K562 (cell line): ENCODE data around the gene APLNR. TPM values are rescaled to one million over a fixed set of nuclear protein-coding genes. Genes with fewer than 3 reads are reported as not detected.

Experiments used
- ATAC-seq: fragments of 200-7000 bp; cut with Tn5 transposase; 3 replicates; pipeline ENCODE4 v1.9.1; 2020; ENCODE audit warnings: moderate library complexity
- BruUV-seq: library from RNA; stranded (reverse); fragments of 400-500 nt; replicated peaks from 2 replicates; lab custom pipeline; 2021; lab: Mats Ljungman, UMichigan
- CTCF ChIA-PET: fragments of 300-600 bp; formaldehyde crosslinking; extraction: SDS; loops from one replicate; lab custom pipeline; 2021; ENCODE audit warnings: low intra/inter-chr PET ratio; lab: Yijun Ruan, JAX
- POLR2A ChIA-PET: fragments of 300-600, 350-650 bp; sonication (Branson Sonifier 250); formaldehyde crosslinking; extraction: SDS; loops from one replicate; lab custom pipeline; 2021; ENCODE audit warnings: antibody characterized with exemption, inconsistent platforms; lab: Yijun Ruan, JAX
- DNase-seq, 4 experiments: peaks; one replicate each; pipeline versions ENCODE4 v3.0.0 to v3.0.0-alpha.2; 2011 to 2018; ENCODE audit warnings: low spot score in 3 of 4, mixed read lengths in 3 of 4; ENCODE audit errors: extremely low read depth in 1 of 4
- FAIRE-seq: peaks from 2 replicates; lab custom pipeline; 2011; peaks lifted over from hg19 to GRCh38; lab: Jason Lieb, UNC
- H2AFZ ChIP-seq: 2 replicates; pipeline ENCODE4 v1.6.0; 2011; ENCODE audit warnings: low read depth, low read length, control low read depth, inconsistent platforms
- H3K27ac ChIP-seq: fragments of 200-600 bp; 3 replicates; pipeline ENCODE4 v1.8.0; 2011; ENCODE audit warnings: low read depth, mild to moderate bottlenecking, control low read depth, inconsistent platforms, low read length, moderate library complexity, mixed read lengths; ENCODE audit errors: extremely low read depth
- H3K27me3 ChIP-seq, 2 experiments: fragments of 300-600 bp in 1 of 2; 2 replicates in 1 of 2; 3 replicates in 1 of 2; pipeline versions ENCODE4 v1.6.0 to v1.8.0; 2011; ENCODE audit warnings: inconsistent platforms in 2 of 2, low read length in 2 of 2, mild to moderate bottlenecking in 1 of 2, mixed read lengths in 1 of 2, moderate library complexity in 1 of 2; ENCODE audit not compliant: control insufficient read depth in 2 of 2, insufficient read depth in 2 of 2
- H3K36me3 ChIP-seq: fragments of 300-600 bp; 3 replicates; pipeline ENCODE4 v1.8.0; 2011; ENCODE audit warnings: mild to moderate bottlenecking, low read length, inconsistent platforms; ENCODE audit not compliant: control insufficient read depth, insufficient read depth
- H3K4me1 ChIP-seq, 2 experiments: fragments of 200-600 bp in 1 of 2; replicated peaks in 1 of 2; 2 replicates in 1 of 2; 3 replicates in 1 of 2; pipeline versions ENCODE4 v1.5.1 to v1.8.0; 2011; ENCODE audit warnings: inconsistent platforms in 2 of 2, low read length in 2 of 2, mild to moderate bottlenecking in 1 of 2, mixed read lengths in 1 of 2, moderate library complexity in 1 of 2; ENCODE audit not compliant: control insufficient read depth in 2 of 2, insufficient read depth in 2 of 2
- H3K4me2 ChIP-seq: 2 replicates; pipeline ENCODE4 v1.6.1; 2011; ENCODE audit warnings: low read length, control low read depth, inconsistent platforms, mixed read lengths; ENCODE audit not compliant: insufficient read depth
- H3K4me3 ChIP-seq: fragments of 200-600 bp; sonication (generic), shearing (Covaris generic); 2 replicates; pipeline ENCODE4 v1.5.1; 2016; ENCODE audit warnings: control low read depth, inconsistent platforms
- H3K79me2 ChIP-seq: fragments of 200-600 bp; 3 replicates; pipeline ENCODE4 v1.8.0; 2011; ENCODE audit warnings: low read length, inconsistent platforms; ENCODE audit not compliant: control insufficient read depth, insufficient read depth
- H3K9ac ChIP-seq, 2 experiments: 2 replicates each; pipeline versions ENCODE4 v1.6.0 to v1.6.1; 2011; ENCODE audit warnings: low read depth in 2 of 2, low read length in 2 of 2, control low read depth in 1 of 2, inconsistent platforms in 1 of 2, mild to moderate bottlenecking in 1 of 2, mixed read lengths in 1 of 2; ENCODE audit not compliant: insufficient read depth in 1 of 2
- H3K9me1 ChIP-seq: one replicate; pipeline ENCODE4 v1.6.0; 2011; ENCODE audit warnings: inconsistent platforms, mild to moderate bottlenecking, low read length, moderate library complexity; ENCODE audit not compliant: control insufficient read depth, insufficient read depth
- H3K9me3 ChIP-seq: replicated peaks from 2 replicates; pipeline ENCODE4 v1.5.1; 2011; ENCODE audit warnings: low read depth, low read length, inconsistent platforms; ENCODE audit not compliant: control insufficient read depth, insufficient read depth
- H4K20me1 ChIP-seq: replicated peaks from 2 replicates; pipeline ENCODE4 v1.6.1; 2011; ENCODE audit warnings: low read length, inconsistent platforms, mixed read lengths; ENCODE audit not compliant: control insufficient read depth, insufficient read depth
- ATF3 ChIP-seq, 2 experiments: fragments of 450-650 bp in 1 of 2; sonication (generic) in 1 of 2; formaldehyde crosslinking in 1 of 2; IDR thresholded peaks in 1 of 2; conservative IDR thresholded peaks in 1 of 2; 2 replicates each; pipeline versions ENCODE4 v1.6.1 to v1.8.1; 2016 to 2023; ENCODE audit warnings: mild to moderate bottlenecking in 2 of 2, moderate library complexity in 2 of 2, inconsistent platforms in 1 of 2, missing genetic modification reagents in 1 of 2
- GTF2E2 ChIP-seq: fragments of 200-800 bp; sonication (Bioruptor generic); IDR thresholded peaks from 2 replicates; pipeline ENCODE4 v1.6.1; 2016; ENCODE audit warnings: missing genetic modification characterization, missing compliant biosample characterization
- MITF ChIP-seq: IDR thresholded peaks from 2 replicates; pipeline ENCODE4 v1.6.1; 2014; ENCODE audit warnings: antibody characterized with exemption
- PURB ChIP-seq: sonication (generic); formaldehyde crosslinking; IDR thresholded peaks from 2 replicates; pipeline ENCODE4 v1.9.0; 2021; ENCODE audit warnings: low read depth, mild to moderate bottlenecking, missing genetic modification reagents
- SREBF2 ChIP-seq: sonication (generic); formaldehyde crosslinking; IDR thresholded peaks from 2 replicates; pipeline ENCODE4 v1.4.0; 2020; ENCODE audit warnings: mild to moderate bottlenecking, missing genetic modification reagents
- STAG1 ChIP-seq: sonication (generic); formaldehyde crosslinking; IDR thresholded peaks from 2 replicates; pipeline ENCODE4 v1.5.0; 2020; ENCODE audit warnings: missing genetic modification reagents, borderline replicate concordance
- STAT6 ChIP-seq: sonication (generic); formaldehyde crosslinking; IDR thresholded peaks from 2 replicates; pipeline ENCODE4 v1.8.1; 2023; ENCODE audit warnings: mild to moderate bottlenecking, missing genetic modification reagents
- ZBTB1 ChIP-seq: sonication (generic); formaldehyde crosslinking; IDR thresholded peaks from 2 replicates; pipeline ENCODE4 v1.8.1; 2023; ENCODE audit warnings: missing genetic modification reagents, low read depth, mild to moderate bottlenecking, borderline replicate concordance
- ZNF175 ChIP-seq: fragments of 200-800 bp; sonication (Bioruptor generic); IDR thresholded peaks from 2 replicates; pipeline ENCODE4 v1.6.1; 2016; ENCODE audit warnings: low read depth, mild to moderate bottlenecking, missing genetic modification characterization, missing compliant biosample characterization
- ZNF354B ChIP-seq: fragments of 250-450 bp; sonication (Bioruptor Pico); IDR thresholded peaks from 2 replicates; pipeline ENCODE4 v1.4.0; 2020
- ZNF444 ChIP-seq: fragments of 250-450 bp; sonication (Bioruptor Pico); IDR thresholded peaks from 2 replicates; pipeline ENCODE4 v1.4.0; 2020; ENCODE audit warnings: mild to moderate bottlenecking, moderate library complexity
- ZNF639 ChIP-seq, 2 experiments: fragments of 200-800 bp in 1 of 2; sonication (Bioruptor generic) in 1 of 2; sonication (generic) in 1 of 2; formaldehyde crosslinking in 1 of 2; IDR thresholded peaks in 1 of 2; conservative IDR thresholded peaks in 1 of 2; 2 replicates each; pipeline versions ENCODE4 v1.5.0 to v1.6.1; 2016 to 2020; ENCODE audit warnings: missing compliant biosample characterization in 1 of 2, missing genetic modification characterization in 1 of 2, missing genetic modification reagents in 1 of 2
- ZNF696 ChIP-seq: fragments of 250-450 bp; sonication (Bioruptor Pico); conservative IDR thresholded peaks from 2 replicates; pipeline ENCODE4 v1.4.0; 2020; ENCODE audit warnings: mild to moderate bottlenecking, moderate library complexity
- WGBS: fragments of 100-300 bp; shearing (Covaris generic); methylation state at CpG from one replicate; pipeline ENCODE4 v1.1.6; 2016; ENCODE audit warnings: low coverage, mixed read lengths; ENCODE audit not compliant: insufficient coverage; ENCODE audit errors: missing lambda C conversion rate; 5-methylcytosine and 5-hydroxymethylcytosine counted together
- in situ Hi-C: fragments of 300-500 bp; cut with MboI; formaldehyde crosslinking; loops from 4 replicates; pipeline ENCODE4 v1.15.0; 2018; ENCODE audit warnings: inconsistent platforms, mixed read lengths
- intact Hi-C: fragments of 100-400 bp; cut with micrococcal nuclease; formaldehyde crosslinking; loops from 2 replicates; pipeline ENCODE4 v1.14.2; 2022
- polyA plus RNA-seq, 8 experiments: library from polyadenylated mRNA; depleted of rRNA in 4 of 8; stranded (reverse) in 5 of 8; unstranded in 3 of 8; fragments of >200 nt; fragmentation: Nextera tagmentation in 2 of 8; fragmentation: Illumina TruSeq in 1 of 8; extraction: Ambion mirVana in 2 of 8; extraction: Trizol in 1 of 8; gene quantifications; 2 replicates each; pipeline versions ENCODE4 v1.2.1 to v1.2.3, GENCODE V29; 2011 to 2014; ENCODE audit warnings: inconsistent platforms in 1 of 8, missing spikeins in 1 of 8
- total RNA-seq, 7 experiments: library from RNA; depleted of rRNA in 6 of 7; stranded (reverse); fragments of >200 nt in 6 of 7; fragmentation: Illumina TruSeq in 2 of 7; extraction: Trizol in 2 of 7; gene quantifications; 2 replicates each; pipeline versions ENCODE4 v1.2.1 to v1.2.3, GENCODE V29; 2011 to 2021; ENCODE audit warnings: low replicate concordance in 1 of 7

APLNR gene
- total and polyA plus RNA-seq, 9 of the 15 experiments (the other 6 are each of a cell fraction or from before 2014, with no cell fraction given): 0.15 to 2.0 (median 0.65) TPM

GRCh38 chr11:57275582-57275981 lies 38.5 kb upstream of the APLNR start:
- no TSS peak for BruUV-seq
- no peak for ATAC-seq
- H2AFZ ChIP-seq: no peak overlapping the region
- DNase-seq: no peak
- no peak overlapping the region for H3K4me3 ChIP-seq
- H3K9me1 ChIP-seq: no peaks in the 10 kb centered on the region
- H3K4me2 ChIP-seq: no peak overlapping the region
- H3K4me1 ChIP-seq: peaks cover 0 to 14% of the 10 kb centered on the region in 2 experiments; a peak in 4 of 5 replicates
- no peaks in the 10 kb centered on the region for H3K79me2 ChIP-seq
- no peaks in the 10 kb centered on the region for H3K9me3 ChIP-seq
- intact Hi-C loops: loop anchor here (5.0 kb wide), 1 partner anchor 52 kb away; no protein-coding TSS in a partner anchor
- in situ Hi-C loops: no loop called here
- no peak for FAIRE-seq
- H3K36me3 ChIP-seq: no peaks in the 10 kb centered on the region
- POLR2A ChIA-PET: no interaction called here
- no peak overlapping the region for H3K9ac ChIP-seq
- H4K20me1 ChIP-seq: no peaks in the 10 kb centered on the region
- peaks cover 4 to 5% of the 10 kb centered on the region in 2 experiments; a peak in 2 of 5 replicates for H3K27me3 ChIP-seq
- CTCF ChIA-PET: no interaction called here
- WGBS: 0% methylated on average over 3 of the region's 3 CpGs
- H3K27ac ChIP-seq: no peak overlapping the region
- TF ChIP-seq GTF2E2 (tag): no peak
- no peak for TF ChIP-seq ZBTB1 (CRISPR knock-in tag)
- TF ChIP-seq STAG1: no peak
- TF ChIP-seq STAT6: no peak
- no peak for TF ChIP-seq MITF
- TF ChIP-seq ZNF639 (CRISPR knock-in tag; conservative IDR thresholded peaks at IDR 0.05 in 1 of 2, IDR thresholded peaks at IDR 0.05 in 1 of 2): no peak
- TF ChIP-seq SREBF2 (CRISPR knock-in tag): no peak
- no peak for TF ChIP-seq ZNF354B (CRISPR knock-in tag)
- no peak for TF ChIP-seq ZNF696 (CRISPR knock-in tag)
- no peak for TF ChIP-seq ZNF175
- TF ChIP-seq ATF3 (IDR thresholded peaks at IDR 0.05): no peak
- no peak for TF ChIP-seq ATF3 (CRISPR knock-in tag; conservative IDR thresholded peaks at IDR 0.05)
- no peak for TF ChIP-seq ZNF444 (CRISPR knock-in tag)
- no peak for TF ChIP-seq PURB (CRISPR knock-in tag)
